Measurements from ENCODE around the gene P2RX1. TPM values are rescaled to one million over a fixed set of nuclear protein-coding genes. Genes with fewer than 3 reads are reported as not detected.

The P2RX1 gene
- total RNA-seq, 1 donor from 2014 or later = 5.1 TPM

GRCh38 chr17:3927628-3928340 lies 11.5 kb upstream of the P2RX1 start:
- no peak for DNase-seq (ENCODE audit: low spot score)
- intact Hi-C loops (cut with DNase I) = loop anchor here (1.0 kb wide), 1 partner anchor 13 kb away; no protein-coding TSS in a partner anchor

GRCh38 chr17:3926860-3927627 lies 10.8 kb upstream of the P2RX1 start:
- no peak for DNase-seq (ENCODE audit: low spot score)
- intact Hi-C loops (cut with DNase I) = loop anchor here (1.0 kb wide), 1 partner anchor 13 kb away; no protein-coding TSS in a partner anchor

- DNase-seq (ENCODE audit: low spot score) = no peak
- intact Hi-C loops (cut with DNase I) = no loop called here
These were observed 9.6 kb upstream of the P2RX1 start for GRCh38 chr17:3925684-3926485.

- intact Hi-C loops (cut with DNase I) = no loop called here
- no peak for DNase-seq (ENCODE audit: low spot score)
These were observed 8.5 kb upstream of the P2RX1 start for GRCh38 chr17:3924512-3925350.

GRCh38 chr17:3923466-3924190 lies 7.4 kb upstream of the P2RX1 start:
- no peak for DNase-seq (ENCODE audit: low spot score)
- intact Hi-C loops (cut with DNase I) = no loop called here

GRCh38 chr17:3922765-3923164 lies 6.5 kb upstream of the P2RX1 start:
- intact Hi-C loops (cut with DNase I) = no loop called here
- no peak for DNase-seq (ENCODE audit: low spot score)

GRCh38 chr17:3921502-3922319 lies 5.4 kb upstream of the P2RX1 start:
- intact Hi-C loops (cut with DNase I) = no loop called here
- no peak for DNase-seq (ENCODE audit: low spot score)

- DNase-seq (ENCODE audit: low spot score) = no peak
- intact Hi-C loops (cut with DNase I) = no loop called here
These were observed 4.7 kb upstream of the P2RX1 start for GRCh38 chr17:3921006-3921405.

GRCh38 chr17:3919123-3919624 lies 2.9 kb upstream of the P2RX1 start:
- DNase-seq (ENCODE audit: low spot score) = no peak
- intact Hi-C loops (cut with DNase I) = loop anchor here (5.0 kb wide), 1 partner anchor 58 kb away; no protein-coding TSS in a partner anchor

- intact Hi-C loops (cut with DNase I) = loop anchor here (5.0 kb wide), 1 partner anchor 59 kb away; no protein-coding TSS in a partner anchor
- no peak for DNase-seq (ENCODE audit: low spot score)
These were observed 2.3 kb upstream of the P2RX1 start for GRCh38 chr17:3918372-3919122.

- no peak for DNase-seq (ENCODE audit: low spot score)
- intact Hi-C loops (cut with DNase I) = loop anchor here (5.0 kb wide), 1 partner anchor 60 kb away; no protein-coding TSS in a partner anchor
These were observed 1.2 kb upstream of the P2RX1 start for GRCh38 chr17:3917391-3917931.

- no peak for DNase-seq (ENCODE audit: low spot score)
- intact Hi-C loops (cut with DNase I) = loop anchor here (5.0 kb wide), 1 partner anchor 60 kb away; no protein-coding TSS in a partner anchor
These were observed 560 bp upstream of the P2RX1 start for GRCh38 chr17:3916825-3917224.

GRCh38 chr17:3915581-3915994 lies 677 bp downstream of the P2RX1 start:
- DNase-seq (ENCODE audit: low spot score) = no peak
- intact Hi-C loops (cut with DNase I) = loop anchor here (2.0 to 5.0 kb wide), 3 partner anchors 62 to 157 kb away; no protein-coding TSS in a partner anchor

- DNase-seq (ENCODE audit: low spot score) = no peak
- intact Hi-C loops (cut with DNase I) = loop anchor here (1.0 to 5.0 kb wide), 4 partner anchors 13 to 159 kb away; no protein-coding TSS in a partner anchor
These were observed 2.0 kb downstream of the P2RX1 start for GRCh38 chr17:3914312-3914670.

GRCh38 chr17:3913531-3914311 lies 2.5 kb downstream of the P2RX1 start:
- peak; percentile 95 for DNase-seq (ENCODE audit: low spot score)
- intact Hi-C loops (cut with DNase I) = loop anchor here (1.0 to 5.0 kb wide), 4 partner anchors 14 to 159 kb away; no protein-coding TSS in a partner anchor
